ENCODE data around the gene ZFYVE21.
A peak's percentile ranks its signal among the peaks of the same experiment; 100 is the strongest.

ZFYVE21 gene

DNA sequence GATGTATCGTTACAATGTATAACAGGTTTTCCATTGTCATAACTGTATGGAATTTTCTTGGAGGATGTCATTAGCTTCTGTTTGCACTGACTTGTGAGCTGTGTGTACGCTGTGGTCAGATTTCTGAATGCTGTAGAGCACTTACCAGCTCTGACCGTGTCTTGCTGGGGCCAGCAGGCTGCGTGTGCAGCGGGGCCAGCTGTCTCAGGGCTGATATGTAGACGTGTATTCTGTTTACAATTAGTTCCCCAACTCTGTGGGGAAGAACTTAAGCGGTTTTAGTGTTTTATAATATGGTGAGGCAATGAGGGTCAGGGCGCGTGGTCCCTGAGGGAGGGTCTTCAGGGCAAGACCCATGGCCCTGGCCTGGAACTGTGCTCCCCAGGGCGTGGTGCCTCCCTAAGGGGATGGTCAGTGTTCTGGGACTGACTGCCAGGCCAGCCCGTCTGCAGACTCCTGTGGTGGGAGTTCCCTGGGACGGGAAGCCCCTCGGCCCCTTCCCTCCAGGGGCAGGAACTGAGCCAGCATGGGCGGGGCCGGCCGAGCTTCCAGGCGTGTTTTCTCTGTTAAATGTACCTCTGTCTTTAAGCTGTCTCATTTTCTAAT lies 19.0 kb upstream of the ZFYVE21 start:
- DNase-seq (ENCODE audit: low read depth), result peak; percentile 60
- H3K4me3 ChIP-seq (ENCODE audit: control insufficient read depth, low read depth, low read length), result no peak overlapping the region
- no peak for TF ChIP-seq CTCF (conservative IDR thresholded peaks at IDR 0.05; ENCODE audit: control insufficient read depth, insufficient read depth, low read depth, low read length)

DNA sequence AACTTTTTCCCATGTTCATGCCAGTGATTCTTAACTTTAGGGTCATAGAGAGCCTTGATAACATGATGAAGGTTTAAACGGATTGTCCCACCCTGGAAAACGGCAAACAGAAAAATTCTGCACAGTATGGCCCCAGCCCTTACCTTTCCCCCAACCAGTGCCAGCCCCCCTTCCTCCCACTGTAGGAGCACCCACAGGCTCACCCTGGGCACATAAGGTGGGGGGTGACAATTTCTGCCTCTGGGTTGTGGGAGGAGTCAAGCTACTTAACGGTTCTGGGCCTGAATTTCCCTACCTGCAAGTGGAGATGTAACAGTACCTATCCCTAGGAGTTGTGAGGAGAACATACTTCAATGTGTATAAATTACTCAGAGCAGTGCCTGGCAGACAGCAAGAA lies 18.4 kb upstream of the ZFYVE21 start:
- no peak for DNase-seq (ENCODE audit: low read depth)
- no peak overlapping the region for H3K4me3 ChIP-seq (ENCODE audit: control insufficient read depth, low read depth, low read length)
- TF ChIP-seq CTCF (conservative IDR thresholded peaks at IDR 0.05; ENCODE audit: control insufficient read depth, insufficient read depth, low read depth, low read length), result no peak

GRCh38 chr14:103697603-103698379 lies 17.8 kb upstream of the ZFYVE21 start:
- no peak overlapping the region for H3K4me3 ChIP-seq (ENCODE audit: control insufficient read depth, low read depth, low read length)
- no peak for TF ChIP-seq CTCF (conservative IDR thresholded peaks at IDR 0.05; ENCODE audit: control insufficient read depth, insufficient read depth, low read depth, low read length)
- DNase-seq (ENCODE audit: low read depth), result no peak

- DNase-seq (ENCODE audit: low read depth), result no peak
- TF ChIP-seq CTCF (conservative IDR thresholded peaks at IDR 0.05; ENCODE audit: control insufficient read depth, insufficient read depth, low read depth, low read length), result no peak
- H3K4me3 ChIP-seq (ENCODE audit: control insufficient read depth, low read depth, low read length), result no peak overlapping the region
These were observed 17.0 kb upstream of the ZFYVE21 start for GRCh38 chr14:103698380-103699260.

- TF ChIP-seq CTCF (conservative IDR thresholded peaks at IDR 0.05; ENCODE audit: control insufficient read depth, insufficient read depth, low read depth, low read length), result no peak
- DNase-seq (ENCODE audit: low read depth), result no peak
- H3K4me3 ChIP-seq (ENCODE audit: control insufficient read depth, low read depth, low read length), result no peak overlapping the region
These were observed 16.3 kb upstream of the ZFYVE21 start for GRCh38 chr14:103699261-103699661.

- no peak overlapping the region for H3K4me3 ChIP-seq (ENCODE audit: control insufficient read depth, low read depth, low read length)
- DNase-seq (ENCODE audit: low read depth), result no peak
- TF ChIP-seq CTCF (conservative IDR thresholded peaks at IDR 0.05; ENCODE audit: control insufficient read depth, insufficient read depth, low read depth, low read length), result no peak
These were observed 15.5 kb upstream of the ZFYVE21 start for GRCh38 chr14:103699901-103700752.
